GM18870 (cell line): Measurements from ENCODE around the gene AK2.
"Not testable (repeated sequence)": the region's sequence is repeated elsewhere in the genome, so short reads cannot be mapped to it uniquely, and the experiment has no call there.

Experiments used
- ATAC-seq: cut with Tn5 transposase; IDR thresholded peaks from one replicate; pipeline ENCODE4 v1.9.1; 2021; ENCODE audit warnings: moderate library complexity; ENCODE audit not compliant: unreplicated experiment

The AK2 gene

GRCh38 chr1:33036526-33037503 lies at the start of gene AK2:
Gene AK2 (minus strand): TSS chr1:33036883. CDS start chr1:33036828, 55 bp downstream.
- peak; percentile 97 for ATAC-seq

DNA sequence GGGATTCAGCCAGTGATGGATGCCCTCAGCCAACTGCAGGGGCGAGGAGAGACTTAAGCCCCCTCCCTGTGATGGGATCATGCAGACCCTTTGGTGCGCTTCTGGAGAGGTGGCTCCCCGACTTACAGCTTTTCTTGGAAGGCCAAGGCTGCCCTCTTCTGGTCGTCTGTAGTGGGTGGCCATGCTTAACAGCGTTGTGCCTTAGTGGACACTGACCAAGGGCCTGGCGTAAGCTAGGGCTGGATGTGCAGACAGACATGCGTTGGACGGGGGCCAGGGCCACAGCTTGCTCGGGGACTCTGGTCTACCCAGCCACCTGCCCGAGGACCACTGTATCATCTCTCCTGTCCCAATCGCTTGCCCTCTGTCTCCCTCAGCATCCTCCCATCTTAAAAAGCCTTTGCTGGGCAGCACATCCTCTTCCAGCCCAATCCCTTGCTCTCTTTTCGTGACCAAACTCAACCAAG lies 49.7 kb upstream of the AK2 start:
- ATAC-seq = no peak

GRCh38 chr1:33085332-33085731 lies 48.6 kb upstream of the AK2 start:
- ATAC-seq = no peak

DNA sequence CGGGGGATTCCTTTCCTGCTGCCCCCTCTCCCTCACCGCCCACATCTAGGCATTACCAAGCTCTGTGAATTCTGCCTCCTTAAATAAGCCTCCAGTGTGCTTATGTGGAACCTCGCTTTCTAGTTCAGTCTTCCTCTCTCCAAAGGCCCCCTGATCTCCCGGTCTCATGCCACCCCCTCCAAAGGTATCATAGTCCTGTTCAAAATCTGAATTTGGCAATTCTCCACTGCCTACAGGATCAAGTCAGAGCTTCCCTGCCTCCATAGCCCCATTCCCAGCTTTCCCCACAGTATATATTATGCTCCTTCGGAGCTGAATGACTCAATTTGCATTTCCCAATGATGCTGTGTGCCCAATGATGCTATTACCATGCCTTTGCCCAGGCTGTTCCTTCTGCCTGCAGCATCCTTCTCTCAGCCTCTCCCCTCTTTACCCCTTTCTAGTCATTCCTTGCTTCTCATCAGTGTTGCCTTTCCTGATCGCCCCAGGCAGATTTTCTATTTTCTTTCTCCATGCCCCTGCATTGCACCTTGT lies 46.0 kb upstream of the AK2 start:
- no peak for ATAC-seq

- ATAC-seq = no peak
Measured at GRCh38 chr1:33081554-33082305, 45.0 kb upstream of the AK2 start.

GRCh38 chr1:33080885-33081553 lies 44.3 kb upstream of the AK2 start, which contains the start of gene AZIN2:
Gene AZIN2 (plus strand): TSS chr1:33081153. CDS start chr1:33082250, 1,097 bp downstream.
- peak; percentile 76 for ATAC-seq

- ATAC-seq = no peak
Measured at GRCh38 chr1:33080373-33080772, 43.7 kb upstream of the AK2 start.

DNA sequence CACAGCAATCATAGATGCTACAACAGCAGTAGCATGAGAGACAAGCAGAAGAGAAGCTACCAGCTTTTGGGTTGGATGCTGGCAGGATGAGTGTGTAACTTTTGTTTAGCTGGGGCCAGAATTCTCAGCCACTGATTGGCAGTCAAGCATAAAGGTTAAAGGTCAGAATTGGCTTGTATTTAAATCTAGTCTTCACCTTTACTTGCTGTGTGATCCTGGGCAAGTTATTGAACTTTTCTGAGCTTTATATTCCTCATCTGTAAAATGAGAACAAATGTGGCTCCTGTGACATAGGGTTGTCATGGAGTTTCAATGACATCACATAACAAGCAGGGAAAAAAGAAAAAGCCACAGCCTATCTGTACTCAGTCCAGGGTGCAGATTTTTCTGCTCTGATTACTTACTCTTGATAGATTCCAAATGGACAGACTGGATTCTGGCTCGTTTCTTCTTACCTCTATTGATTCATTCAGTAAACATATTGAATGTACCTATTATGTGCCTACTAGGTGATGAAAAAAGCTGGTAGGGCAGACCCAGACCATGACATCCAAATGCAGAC lies 41.4 kb upstream of the AK2 start:
- ATAC-seq = no peak

GRCh38 chr1:33074193-33074945 lies 37.7 kb upstream of the AK2 start:
- no peak for ATAC-seq

DNA sequence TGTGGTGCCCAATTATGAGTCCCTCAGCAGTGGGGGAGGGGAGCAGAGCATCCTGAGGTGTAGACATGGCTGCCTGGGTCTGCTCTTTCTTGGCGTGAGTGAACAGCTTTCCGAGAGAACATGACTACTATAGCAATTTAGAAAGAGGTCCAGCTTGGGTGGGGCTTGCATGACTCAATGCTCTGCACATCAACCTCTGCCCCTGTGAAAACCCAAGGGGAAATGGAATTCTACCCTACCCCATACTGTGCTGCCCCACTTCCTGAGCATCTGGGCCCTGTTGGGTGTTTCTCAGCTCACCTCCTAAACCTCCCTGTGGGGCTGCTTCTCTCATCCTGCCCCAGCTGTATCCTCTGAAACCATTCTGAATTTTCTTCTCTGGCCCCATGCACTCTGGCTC lies 36.0 kb upstream of the AK2 start:
- ATAC-seq = no peak

- ATAC-seq = no peak
Measured at GRCh38 chr1:33070628-33071027, 33.9 kb upstream of the AK2 start.

GRCh38 chr1:33068108-33068507 lies 31.4 kb upstream of the AK2 start:
- ATAC-seq = not testable (repeated sequence)

GRCh38 chr1:33066477-33066876 lies 29.8 kb upstream of the AK2 start:
- not testable (repeated sequence) for ATAC-seq

DNA sequence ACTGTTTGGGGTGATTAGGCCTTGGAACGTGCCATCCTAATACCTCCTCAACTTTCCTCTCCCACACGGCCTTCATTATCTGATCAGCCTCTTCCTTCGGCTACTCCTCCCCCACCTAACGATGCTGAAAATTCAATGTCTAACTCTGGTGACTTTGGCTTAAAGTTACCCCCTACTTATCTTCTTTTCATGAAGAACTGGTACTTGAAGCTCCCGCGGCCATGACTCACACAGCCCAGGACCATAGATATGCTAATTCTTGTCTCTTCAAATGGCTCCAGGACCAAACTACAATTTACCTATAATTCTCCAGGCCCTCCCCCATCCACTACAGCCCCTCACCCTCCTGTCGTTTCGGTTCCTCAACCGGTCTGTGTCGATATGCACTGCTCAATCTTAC lies 28.6 kb upstream of the AK2 start:
- no peak for ATAC-seq

DNA sequence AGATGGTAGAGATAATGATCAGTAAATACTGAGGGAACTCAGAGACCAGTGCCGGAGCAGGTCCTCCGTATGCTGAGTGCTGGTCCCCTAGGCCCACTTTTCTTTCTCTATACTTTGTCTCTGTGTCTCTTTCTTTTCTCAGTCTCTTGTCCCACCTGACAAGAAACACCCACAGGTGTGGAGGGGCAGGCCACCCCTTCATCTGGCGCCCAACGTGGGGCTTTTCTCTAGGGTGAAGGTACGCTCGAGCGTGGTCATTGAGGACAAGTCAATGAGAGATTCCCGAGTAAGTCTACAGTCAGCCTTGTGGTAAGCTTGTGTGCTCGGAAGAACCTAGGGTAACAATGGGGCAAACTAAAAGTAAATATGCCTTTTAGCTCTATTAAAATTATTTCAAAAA lies 27.6 kb upstream of the AK2 start:
- not testable (repeated sequence) for ATAC-seq

GRCh38 chr1:33061834-33062233 lies 25.2 kb upstream of the AK2 start:
- ATAC-seq = no peak

DNA sequence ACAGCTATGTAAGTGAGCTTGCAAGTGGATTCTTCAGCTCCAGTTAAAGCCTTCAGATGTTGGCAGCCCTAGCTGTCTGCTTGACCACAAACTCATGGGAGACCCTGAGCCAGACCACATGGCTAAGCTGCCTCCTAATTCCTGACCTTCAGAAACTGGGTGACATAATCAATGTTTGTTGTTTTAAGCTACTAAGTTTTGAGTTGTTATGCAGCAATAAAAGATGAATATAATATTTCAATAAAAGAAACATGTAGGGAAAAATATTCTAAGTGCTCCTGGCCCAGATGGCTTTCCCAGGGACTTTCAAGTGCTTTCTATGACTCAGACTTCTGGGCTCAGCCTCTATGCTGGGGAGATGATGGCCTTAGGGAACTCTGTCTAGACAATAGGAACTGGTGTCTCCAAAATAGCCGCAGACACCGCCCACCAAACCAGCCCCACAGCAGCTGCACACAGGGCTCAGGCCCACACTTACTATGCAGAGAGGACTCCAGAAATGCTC lies 23.9 kb upstream of the AK2 start:
- ATAC-seq = no peak

DNA sequence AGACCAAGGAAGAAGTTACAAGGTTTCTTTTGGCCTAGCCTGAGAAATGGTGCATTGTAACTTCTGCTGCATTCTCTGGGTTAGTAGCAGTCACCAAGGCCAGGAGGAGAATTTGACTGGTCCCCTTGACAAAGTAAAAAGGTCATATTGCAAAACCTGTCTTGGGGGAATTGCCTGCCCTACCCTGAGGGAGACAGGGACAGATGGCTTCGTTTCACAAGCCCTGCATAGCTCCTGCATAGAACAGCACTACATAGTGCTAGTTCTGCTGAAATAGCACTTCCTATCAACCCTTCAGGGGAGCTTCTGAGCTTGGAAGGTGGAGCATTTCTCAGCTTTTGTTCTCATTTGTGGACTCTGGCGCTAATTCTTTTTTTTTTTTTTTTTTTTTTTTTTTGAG lies 20.4 kb upstream of the AK2 start:
- no peak for ATAC-seq

GRCh38 chr1:33056426-33056825 lies 19.7 kb upstream of the AK2 start:
- no peak for ATAC-seq
